ENCODE results near the gene ULK2.

The ULK2 gene

GRCh38 chr17:19728084-19728495, 139.6 kb downstream of the ULK2 start:
- no peak for DNase-seq (ENCODE audit: low read depth in 2 of 3, low spot score in 1 of 3)

- no peak for DNase-seq (ENCODE audit: low read depth in 2 of 3, low spot score in 1 of 3)
Observed at GRCh38 chr17:19727501-19728078, 140.1 kb downstream of the ULK2 start.

DNA sequence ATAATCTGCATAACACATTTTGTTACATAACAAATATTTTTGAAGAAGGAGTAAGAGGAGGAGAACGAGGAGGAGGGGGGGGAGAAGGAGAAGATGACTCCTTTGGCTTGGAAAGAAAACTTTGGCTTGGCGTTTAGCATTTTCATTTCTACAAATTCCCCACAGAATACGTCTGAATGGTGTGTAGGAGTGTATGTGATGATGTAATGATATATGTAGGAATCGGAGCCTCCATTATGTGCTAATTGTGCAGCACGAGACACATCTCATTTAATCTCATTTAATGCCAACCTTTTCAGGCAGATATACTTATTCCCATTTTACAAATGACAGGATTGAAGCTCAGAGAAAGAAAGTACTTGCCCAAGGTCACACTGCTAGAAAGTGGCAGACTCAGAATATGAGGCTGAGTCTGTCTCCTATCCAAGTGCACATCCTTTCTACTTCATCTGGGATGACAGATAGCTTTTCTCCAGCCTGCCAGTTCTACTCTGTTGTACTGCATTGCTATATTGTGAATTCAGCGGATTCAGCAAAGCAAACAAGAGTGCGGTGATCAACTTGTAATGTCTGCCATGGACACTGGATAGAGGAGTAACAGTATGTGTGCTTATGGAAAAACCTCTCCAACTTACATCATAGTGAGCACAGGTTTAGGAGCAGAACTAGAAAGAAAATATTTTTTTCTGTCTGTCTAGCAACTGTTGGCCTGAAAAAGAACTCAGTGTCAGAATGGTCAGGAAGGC, 140.9 kb downstream of the ULK2 start:
- DNase-seq (ENCODE audit: low read depth in 2 of 3, low spot score in 1 of 3), result no peak

- DNase-seq (ENCODE audit: low read depth in 2 of 3, low spot score in 1 of 3), result no peak
Observed at GRCh38 chr17:19725486-19725885, 142.2 kb downstream of the ULK2 start.

- peak; percentile 34 to 47 (median 41) for DNase-seq (ENCODE audit: low read depth in 2 of 3, low spot score in 1 of 3)
Observed at GRCh38 chr17:19724501-19725420, 143.0 kb downstream of the ULK2 start.

DNA sequence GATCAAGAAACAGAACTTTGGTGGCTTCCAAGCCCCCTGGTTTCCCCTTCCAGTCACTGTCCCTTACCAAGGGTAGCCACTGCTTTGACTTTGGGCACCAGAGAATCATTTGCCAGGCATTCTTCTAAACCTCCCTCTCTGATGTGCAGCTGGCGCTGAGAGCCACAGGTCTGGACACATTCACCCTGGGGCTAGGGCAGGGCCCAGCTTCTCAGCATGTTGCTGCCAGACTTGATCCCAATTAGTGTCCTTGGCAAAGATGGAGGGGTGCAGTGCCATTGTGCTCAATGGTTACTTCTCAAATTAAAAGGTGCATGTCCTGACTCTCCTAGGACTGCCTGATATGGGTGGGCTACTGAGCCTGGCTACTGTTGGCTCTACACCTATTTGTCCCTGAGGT, 143.8 kb downstream of the ULK2 start:
- DNase-seq (ENCODE audit: low read depth in 2 of 3, low spot score in 1 of 3), result no peak
